Ovary (tissue), 3 donors: ENCODE results near the gene PIEZO1.

Experiments
- CTCF ChIP-seq, 3 donors: fragments of 450-650 bp in 2 of 3; fragments of 200-600 bp in 1 of 3; IDR thresholded peaks; one replicate each; pipeline versions ENCODE4 v1.5.1 to v1.8.0; 2016 to 2022; ENCODE audit warnings: antibody characterized with exemption in 3 of 3, mild to moderate bottlenecking in 1 of 3
- POLR2A ChIP-seq: fragments of 450-650 bp; IDR thresholded peaks from one replicate; pipeline ENCODE4 v1.6.1; 2017; ENCODE audit warnings: antibody characterized with exemption, mild to moderate bottlenecking, moderate library complexity
- donor health status: DM: no; HTN: no; CAD: no.

DNA sequence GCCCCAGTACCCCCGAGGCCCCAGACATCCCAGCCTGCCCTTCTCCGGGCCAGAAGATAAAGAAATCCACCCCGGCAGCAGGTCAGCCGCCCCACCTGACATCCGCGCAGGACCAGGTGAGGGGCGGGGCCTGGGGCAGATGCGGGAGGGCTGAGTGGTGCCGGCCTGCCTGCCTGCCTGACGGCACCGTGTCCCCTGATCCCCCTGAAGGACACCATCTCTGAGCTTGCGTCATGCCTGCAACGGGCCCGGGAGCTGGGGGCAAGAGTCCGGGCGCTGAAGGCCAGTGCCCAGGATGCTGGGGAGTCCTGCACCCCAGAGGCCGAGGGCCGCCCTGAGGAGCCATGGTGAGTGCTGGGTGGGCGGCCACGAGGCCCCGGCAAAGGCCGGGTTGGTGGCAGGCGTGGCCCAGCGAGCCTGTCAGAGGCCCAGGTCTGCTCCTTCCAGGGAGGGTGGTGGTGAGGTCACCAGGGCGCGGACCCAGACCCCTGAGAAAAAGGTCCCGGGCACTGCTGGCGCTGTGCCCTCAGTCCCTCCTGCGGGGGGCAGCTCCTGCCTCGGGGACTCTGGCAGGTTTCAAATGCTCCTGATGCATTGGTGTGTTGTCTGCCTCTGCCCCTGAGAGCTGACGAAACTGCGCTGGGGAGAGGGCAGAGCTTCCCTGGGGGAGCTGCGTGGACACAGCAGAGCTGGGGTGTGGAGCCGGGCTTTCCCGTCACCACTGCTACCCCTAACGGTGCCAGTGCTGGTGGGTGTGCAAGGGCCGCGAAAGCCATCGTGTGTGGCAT, 19.7 kb upstream of the PIEZO1 start:
- TF ChIP-seq POLR2A, result no peak
- no peak for TF ChIP-seq CTCF (IDR thresholded peaks at IDR 0.05)
